Stimulated activated CD8-positive, alpha-beta memory T cell treated with anti-CD3 and anti-CD28 coated beads, Interleukin-15, amount 100 ng/mL, for 48 hours (primary cell): ENCODE results near the gene DHX35.

Source experiments
- DNase-seq, 2 donors: peaks; one replicate each; pipeline ENCODE4 v3.0.0-alpha.2; 2020; ENCODE audit warnings: low read depth in 2 of 2

The DHX35 gene

DNA sequence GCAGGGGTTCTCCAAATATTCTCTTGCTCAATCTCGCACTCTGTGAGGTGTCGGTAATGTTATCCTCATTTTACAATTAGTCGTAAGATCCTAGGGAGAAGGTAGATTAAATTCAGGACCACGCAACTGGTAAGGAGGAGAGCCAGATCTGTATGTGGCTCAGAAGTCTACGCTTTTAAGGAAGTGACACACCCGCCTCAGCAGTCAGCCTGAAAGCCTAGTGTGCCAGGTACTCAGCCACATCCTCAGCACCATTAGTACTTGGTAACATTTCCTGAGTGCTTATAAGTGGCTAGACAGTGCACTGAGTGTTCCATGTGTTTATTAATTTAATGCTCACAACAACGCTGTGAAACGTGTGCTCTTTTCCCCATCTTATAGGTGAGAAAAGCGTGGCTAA, 63.7 kb downstream of the DHX35 start:
- no peak for DNase-seq

DNA sequence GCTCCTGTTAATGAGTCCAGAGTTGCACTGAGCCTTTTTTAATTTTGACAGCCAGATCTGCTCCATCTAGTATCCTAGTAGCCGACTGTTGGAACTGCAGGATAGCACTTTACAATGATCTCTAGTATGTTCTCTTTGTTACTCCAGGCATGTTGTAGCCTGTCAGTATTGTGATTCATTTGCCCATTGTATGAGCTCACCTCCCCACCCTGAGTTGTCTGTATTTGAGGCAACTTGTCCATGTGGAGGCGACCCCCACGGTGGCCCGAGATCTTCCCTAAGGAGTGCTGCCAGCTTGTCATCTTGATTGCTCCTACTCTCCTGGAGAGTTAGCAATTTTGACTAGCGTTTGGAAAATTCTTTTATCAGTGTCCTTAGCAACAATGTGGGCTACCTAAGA, 67.2 kb downstream of the DHX35 start:
- DNase-seq = no peak

DNA sequence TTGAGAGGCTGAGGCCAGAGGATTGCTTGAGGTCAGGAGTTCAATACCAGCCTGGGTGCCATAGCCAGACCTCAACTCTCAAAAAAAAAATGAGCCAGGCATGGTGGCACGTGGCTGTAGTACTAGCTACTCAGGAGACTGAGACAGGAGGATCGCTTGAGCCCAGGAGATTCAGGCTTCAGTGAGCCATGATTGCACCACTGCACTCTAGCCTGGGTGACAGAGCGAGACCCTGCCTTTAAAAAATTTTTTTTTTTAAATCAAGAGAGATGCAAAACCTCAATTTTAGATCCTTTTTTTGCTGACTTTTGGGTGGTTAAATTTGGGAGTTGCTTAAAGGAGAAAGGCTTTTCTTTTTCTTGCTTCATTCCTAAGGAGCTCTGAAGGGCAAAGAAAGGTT, 70.9 kb downstream of the DHX35 start:
- DNase-seq = no peak

DNA sequence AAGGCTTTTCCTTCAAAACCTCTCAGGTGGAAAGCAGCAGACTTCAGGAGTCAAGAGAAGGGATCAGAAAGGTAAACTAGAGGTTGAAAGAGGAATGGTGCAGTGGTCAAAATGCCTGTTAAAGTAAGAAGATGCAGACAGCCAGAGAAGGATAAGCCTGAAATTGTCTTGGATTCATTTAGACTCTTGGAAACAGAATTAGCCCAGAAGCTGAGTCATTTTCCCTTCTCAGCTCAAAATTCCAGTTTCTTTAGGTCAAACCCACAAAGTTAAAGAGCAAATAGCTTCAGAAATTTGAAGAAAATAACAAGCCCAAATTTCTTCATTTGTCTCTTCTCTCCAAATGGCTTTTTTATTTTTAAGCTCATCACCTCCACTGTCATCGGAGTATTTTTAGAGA, 73.9 kb downstream of the DHX35 start:
- no peak for DNase-seq

DNA sequence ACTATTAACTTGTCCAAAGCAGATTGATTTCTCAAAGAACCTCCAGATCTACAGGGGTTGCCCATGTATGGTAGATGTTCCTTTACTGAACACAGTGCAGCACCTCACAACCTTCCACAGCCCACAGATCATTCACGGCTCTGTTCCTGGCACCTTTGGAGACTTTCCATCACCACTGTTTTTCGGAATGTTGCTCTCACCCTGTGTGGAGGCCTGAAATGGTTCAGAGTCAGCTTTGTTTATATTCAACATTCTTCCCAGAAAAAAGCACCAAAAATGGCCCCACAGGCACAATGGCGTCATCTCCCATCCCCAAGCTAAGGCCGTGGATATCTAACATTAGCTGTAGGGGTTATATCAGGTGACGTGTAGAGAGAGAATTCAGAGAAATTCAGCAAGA, 74.7 kb downstream of the DHX35 start:
- DNase-seq = no peak

DNA sequence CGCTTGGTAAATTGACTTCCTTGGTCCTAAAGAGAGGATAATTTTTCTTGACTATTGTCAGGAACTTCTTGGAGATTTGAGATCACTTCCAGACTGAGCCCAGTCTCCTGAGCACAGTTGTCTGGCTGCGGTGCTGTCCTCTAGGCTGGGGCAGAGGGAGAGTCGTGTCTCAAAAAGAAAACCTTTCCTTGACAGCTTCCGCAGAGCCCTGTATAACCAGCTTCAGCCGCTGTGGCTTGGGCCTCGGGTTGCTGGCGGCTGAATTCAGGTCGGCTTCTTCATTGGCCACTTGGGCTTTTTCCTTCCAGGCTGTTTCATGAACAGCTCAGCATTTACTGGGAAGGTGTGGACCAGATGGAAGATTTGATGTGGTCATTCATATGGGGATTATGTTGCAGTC, 75.9 kb downstream of the DHX35 start:
- DNase-seq = no peak

DNA sequence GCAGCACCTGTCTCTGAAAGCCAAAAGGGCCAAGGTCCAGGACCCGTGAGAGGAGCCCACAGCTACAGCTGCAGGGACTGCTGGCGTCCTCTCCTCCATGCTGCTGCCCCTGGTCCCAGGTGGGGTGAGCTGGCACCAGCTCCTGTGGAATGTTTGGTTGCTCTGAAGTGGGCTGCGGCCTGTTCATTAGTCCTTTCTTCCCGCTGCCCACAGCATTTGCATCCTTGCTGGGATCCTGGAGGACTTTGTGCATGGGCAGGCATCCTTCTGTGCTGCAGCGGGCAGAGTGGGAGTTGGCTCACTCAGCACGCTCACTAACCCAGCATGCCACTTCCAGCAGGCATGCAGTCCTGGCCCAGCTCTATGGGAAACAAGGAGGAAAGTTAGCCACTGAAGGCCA, 76.4 kb downstream of the DHX35 start:
- DNase-seq = no peak

DNA sequence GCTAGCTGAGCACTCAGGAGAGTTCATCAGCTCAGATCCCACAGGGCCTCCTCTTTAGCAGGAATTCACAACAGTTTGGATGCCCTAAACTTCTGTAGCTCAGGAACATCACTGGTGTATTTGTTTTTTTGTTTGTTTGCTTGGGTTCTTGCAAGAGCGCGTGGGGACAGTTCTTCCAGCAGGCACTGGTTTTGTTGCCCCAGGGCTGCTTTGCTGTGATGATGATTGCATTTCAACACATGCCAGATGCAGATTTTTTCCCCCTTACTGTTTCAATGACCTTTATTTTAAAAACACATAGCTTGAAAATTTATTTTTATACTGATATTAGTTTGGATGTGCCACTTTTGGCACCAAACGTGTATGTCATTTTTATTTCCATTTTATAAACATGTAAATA, 77.1 kb downstream of the DHX35 start:
- DNase-seq = no peak

DNA sequence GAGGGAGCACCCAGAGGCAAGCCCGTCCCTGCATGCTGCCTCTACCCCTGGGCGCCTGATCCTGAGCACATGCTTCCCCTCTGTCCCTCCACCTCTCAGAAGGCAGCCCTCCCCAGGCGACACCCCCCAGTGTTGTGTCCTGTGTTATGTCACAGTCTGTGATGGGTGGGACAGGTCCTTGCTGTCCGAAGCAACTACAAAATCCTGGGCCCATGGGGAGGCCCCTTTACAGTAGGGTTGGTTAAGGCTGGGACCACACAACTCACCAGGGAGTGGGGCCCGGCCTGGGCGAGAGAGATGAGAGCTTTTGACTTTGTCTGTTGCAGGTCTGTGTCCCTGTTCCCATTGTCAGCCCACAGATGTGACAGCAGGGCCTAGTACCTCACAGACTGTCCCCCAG, 78.0 kb downstream of the DHX35 start:
- DNase-seq = no peak

DNA sequence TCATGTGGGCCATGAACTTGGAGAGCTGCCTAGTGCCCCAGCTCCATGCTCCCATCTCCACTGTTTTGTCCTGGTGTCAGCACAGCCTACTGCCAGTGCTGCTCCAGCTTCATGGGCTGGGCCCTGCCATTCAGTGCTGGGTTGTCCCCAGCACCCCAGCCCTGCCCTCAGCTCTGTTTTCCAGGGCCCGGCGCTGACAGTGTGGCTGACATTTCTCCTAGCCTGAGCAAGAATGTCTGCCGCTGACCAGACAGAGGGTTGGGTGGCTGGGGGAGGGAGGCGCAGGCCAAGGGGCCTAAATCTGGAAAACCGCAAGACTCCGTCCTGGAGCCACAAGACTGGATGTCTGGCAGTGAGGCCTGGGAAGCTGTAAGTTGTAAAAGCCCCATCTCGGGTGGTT, 78.9 kb downstream of the DHX35 start:
- no peak for DNase-seq

DNA sequence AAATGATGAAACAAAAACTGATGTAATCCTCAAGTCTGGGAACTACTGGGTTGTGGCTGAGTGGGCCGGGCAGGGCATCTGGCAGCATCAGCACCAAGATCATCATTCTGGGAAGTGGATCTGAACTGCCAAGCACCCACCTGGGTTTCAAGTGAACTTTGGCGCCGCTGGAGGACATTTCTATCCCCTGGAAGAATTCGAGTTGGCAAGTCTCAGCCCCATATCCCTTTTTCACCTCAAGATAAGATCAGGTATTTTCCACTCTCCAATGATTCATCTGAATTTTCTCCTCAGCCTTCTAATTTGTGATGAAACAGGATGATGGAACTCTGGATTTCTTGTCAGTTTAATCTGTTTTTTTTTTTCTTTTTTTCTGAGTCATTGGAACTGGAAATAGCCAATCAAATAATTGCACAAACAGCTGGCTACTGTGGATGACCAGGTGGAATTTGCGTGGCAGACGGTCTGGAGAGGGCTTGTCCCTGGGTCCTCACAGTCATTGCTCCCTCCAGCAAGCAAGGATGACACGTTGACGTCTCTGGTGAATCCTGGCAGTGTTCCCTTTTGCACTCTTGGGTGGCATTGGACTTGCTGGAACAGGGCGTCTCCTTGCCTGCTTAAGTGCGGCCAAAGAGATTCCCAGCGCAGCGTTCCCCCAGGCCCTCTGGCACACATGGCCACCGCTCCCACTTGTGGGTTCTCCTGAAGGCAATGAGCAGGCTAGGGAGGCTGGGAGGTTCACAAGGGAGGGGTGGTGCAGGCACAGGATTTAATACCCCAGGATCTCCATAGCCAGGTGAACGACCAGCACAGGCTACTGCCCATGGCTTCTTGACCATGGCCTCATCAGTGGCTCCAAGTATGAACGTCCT, 80.4 kb downstream of the DHX35 start:
- no peak for DNase-seq

DNA sequence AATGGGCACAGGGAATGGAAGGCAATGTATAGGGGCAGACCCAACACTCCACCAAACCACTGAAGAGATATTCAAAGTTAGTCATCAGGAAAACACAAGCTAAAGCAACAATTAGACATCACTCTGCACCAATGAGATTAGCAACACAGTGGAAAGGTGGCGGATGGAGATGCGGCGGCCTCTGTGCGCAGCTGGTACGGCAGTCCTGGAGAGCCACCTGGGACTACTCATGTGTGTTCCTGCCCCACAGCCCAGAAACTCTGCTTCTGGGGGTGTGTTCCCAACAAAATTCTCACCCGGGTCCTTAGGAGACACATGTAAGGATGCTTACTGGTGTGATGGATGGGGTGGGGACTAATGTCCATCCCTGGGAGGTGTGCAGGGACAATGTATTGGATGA, 82.4 kb downstream of the DHX35 start:
- DNase-seq = no peak

DNA sequence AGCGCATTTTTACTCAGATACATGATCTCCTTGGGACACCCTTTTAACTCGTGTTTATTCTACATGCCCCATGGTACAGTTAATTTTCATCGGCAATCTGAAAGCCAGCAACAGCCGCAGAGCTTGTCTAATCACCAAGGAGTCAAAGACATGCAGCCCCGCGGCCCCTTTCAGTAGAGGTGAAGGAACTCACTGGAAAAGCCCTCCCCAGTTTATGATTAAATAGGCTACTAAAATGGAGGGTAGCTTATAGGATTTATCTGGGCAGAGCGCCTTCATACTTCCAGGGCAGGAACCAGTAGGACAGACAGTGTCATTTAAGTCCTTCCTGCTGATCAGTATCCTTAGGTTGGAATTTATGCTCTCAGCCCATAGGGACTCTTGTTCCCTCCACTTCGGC, 83.5 kb downstream of the DHX35 start:
- no peak for DNase-seq

DNA sequence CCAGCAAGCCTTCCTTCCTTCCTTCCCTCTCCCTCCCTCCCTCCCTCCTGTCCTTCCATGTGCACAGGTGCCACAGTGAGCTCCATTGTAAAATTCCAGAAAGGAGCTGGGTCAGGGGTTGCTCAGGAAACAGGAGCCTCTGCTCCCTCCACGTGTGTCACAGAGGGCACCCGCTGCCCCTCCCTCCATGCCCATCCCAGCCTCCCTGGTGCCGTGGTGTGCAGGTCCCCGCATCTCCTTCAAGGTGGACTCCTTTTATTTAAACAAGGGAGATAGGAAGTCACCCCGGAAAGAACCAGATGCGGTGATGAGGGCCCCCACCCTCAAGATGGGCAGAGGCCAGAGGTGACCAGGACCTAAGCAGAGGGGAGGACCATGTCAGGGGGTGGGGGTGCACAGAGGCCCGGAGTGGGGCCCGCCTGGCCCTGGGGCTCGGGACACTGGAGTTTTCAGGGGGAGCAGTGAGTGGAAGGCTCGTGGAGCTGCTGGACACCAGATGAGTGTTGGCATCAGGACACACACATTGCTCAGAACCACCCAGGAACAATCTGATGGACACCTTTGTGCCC, 85.4 kb downstream of the DHX35 start:
- DNase-seq = no peak

DNA sequence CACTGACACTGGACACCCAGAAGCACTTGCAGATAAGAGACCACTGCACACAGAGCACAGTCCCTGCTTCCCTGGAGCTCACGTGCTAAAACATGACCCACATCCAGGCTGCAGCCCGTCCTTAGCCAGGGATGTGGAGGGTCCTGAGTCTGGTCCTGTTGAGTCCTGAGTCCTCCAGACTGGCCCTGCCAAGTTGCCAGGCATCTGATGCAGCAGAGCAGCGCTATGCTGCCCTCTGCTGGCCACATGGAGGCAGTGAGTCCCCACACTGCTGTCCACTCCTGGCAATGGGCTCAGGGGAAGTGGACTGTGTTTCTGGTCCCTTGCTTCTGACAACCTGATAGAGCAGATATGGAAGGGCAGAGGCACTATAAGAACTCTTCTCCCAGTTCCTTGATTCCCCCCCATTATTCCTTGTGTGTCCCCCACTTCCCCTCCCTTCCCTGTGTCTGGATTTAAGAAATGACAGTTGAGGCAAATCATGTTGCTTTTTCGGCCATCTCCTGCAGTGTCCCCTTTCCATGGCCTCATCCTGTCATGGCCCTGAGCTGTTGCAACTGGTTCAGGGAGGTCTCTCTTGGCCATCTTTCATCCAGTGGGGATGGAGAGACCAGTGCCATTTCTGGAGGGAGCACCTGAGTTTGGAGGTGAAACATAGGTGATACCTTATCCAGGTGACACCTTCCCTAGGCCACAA, 86.0 kb downstream of the DHX35 start:
- DNase-seq = peak; percentile 57 to 60

DNA sequence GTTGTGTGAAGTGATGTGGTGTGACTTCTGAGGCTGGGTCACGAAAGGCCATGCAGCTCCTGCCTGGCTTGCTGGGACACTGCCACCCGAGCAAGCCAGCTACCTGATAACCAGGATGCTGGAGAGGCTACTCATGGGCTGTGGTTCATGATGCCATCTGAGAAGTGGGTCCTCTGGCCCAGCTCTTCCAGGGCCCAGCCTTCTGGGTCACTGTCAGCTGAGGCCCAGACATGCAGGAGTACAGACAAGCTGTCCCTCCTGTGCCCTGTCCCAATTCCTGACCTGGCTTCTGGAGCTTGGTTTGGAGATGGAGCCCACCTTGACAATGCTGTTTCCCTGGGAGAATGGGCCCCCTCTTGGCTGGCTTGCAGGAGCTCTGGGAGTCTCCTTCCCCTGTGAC, 87.0 kb downstream of the DHX35 start:
- no peak for DNase-seq

DNA sequence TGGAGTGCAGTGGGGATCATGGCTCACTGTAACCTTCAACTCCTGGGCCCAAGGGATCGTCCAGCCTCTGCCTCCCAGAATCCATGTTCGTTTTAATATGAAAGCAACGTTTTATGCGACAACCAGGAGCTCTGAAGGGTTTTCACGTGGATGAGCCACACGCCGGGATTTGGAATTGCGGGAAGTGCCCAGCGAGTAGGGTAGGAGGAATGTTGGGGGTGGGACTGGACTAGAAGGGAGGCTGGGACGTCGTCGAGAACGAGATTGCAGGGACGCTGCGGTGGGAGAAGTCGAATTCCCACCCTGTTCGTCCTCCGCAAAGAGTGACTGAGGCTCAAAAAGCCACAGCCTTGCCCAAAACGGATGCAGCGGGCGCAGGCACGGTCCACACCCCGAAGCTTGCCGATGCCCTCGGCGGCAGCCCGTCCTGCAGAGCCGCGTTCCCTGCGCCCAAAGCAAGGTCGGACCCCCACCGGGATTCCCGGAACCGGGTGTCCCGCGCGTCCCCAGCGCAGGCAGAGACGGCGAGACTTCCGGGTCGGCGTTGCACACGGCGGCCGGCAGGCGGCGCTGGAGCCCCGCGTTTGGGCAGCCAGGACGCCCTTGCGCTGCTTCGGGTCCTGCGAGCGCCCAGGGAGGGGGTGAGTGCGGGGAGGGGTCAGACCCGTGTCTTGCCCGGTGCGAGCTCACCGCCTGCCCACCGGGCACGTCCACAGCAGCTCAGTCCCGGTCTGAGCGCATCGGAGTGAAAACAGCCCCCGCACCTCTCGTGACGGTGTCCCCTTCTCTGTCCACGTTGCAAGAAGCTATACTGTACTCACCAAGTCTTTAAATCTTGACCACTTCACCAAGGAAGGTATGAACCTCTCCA, 87.8 kb downstream of the DHX35 start:
- DNase-seq = peak; percentile 60 to 63

DNA sequence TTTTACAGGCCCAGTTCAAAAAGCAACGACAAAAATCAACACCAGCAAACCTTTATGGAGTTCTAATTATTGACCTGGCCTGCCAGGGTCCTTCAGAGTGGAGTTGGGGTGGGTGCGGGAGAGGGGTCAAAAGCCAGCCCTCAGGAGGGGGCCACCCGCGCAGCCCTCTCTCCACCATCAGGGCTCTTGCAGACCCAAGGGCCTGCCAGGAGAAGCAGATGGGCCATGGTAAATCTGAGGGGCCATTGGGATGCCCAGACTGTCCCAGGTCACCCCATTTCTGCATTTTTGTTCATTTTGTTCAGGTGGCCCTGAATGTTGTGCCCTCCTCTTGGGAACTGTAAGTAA, 88.4 kb downstream of the DHX35 start:
- no peak for DNase-seq

DNA sequence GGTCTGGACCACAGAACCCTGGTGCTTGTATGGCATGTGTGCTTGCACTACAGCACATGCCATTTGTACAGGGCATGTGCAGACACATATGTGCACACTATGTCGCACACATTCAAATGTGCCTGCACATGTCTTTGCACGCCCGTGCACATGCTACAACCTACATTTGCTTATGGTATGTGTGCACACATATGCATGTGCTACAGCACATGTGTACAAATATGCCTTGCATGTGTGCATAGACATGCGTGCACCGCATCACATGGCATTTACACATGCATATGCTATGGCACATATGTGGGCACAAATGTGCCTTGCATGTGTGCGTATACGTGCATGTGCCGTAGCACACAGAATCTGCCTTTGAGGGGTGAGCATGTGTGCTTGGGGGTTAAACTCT, 90.5 kb downstream of the DHX35 start:
- no peak for DNase-seq

DNA sequence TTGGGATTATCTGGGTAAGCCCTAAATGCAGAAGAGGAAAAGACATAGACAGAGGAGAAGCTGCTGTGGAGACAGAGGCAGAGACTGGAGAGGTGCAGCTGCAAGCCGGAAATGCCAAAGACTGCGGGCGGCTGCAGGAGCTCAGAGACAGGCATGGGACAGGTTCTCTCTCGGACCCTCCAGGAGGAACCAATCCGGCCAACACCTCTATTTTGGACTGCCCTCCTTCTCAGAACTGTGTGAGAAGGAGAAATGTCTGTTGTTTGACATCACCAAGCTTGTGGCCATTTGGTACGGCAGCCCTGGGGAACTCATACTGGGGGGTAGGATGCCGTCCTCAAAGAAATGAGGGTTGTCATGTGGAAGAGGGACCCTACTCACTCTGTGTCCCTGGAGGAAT, 95.0 kb downstream of the DHX35 start:
- DNase-seq = no peak

DNA sequence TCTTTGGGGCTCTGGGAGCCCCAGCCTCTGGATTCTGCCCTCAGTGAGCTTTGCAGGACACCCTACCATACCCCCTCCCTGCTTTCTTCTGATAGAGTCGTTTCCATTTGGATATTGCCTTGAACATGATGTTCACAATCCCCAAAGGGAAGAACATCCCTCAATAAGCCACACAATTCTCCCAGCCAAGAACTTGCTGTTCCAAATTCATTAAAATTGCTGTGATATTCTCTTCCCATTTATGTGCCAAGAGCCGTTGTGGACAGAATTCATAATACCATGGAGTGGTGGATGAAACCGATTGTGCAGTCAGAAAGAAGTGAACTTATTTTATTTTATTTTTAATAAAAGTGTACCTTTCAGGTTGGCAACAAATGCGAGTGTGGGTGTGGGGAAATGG, 95.8 kb downstream of the DHX35 start:
- no peak for DNase-seq

DNA sequence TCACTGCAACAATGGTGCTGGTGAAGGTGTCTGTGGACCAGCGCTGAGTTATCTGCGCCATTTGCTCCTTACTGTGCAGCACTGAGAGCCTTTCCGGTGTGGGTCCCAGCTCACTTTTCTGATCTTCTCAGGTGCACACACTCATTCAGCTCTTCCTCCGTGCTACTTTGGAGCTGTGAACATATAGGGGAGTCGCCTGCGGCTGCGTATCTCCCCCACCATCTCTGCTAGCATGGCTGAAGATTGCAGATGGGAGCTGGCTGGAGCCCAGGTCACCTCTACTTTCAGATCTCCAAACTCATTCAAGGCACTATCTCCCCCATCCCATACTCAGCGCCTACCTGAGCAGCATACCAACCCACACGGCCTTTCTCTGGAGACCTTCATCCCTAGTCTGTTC, 96.9 kb downstream of the DHX35 start:
- no peak for DNase-seq
